Measurements from ENCODE around the gene PPFIBP1. TPM values are rescaled to one million over a fixed set of nuclear protein-coding genes. Genes with fewer than 3 reads are reported as not detected.

The PPFIBP1 gene
- total and polyA plus RNA-seq, 2 of the 13 experiments (the other 11 are each of a cell fraction or from before 2014, with no cell fraction given): 16.2 to 21.8 TPM

DNA sequence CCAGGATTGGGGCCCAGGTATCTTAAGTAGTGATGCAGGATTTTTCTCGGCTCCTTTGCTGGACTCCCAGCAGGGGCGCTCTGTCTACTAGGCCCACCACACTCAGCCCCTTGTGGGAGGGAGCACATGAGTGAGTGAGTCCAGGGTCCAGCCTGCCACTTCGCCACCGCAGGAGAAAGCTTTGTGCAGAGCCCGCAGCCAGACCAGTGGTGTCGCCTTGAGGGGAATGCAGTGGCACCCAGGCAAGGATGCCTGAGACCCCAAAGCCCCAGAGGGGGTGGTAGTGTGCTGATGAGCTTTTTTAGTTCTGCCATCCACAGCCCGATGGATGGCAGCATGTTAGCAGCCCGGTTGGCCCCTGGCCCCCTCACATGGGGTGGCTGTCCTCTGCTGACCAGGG is 181.3 kb downstream of the PPFIBP1 start (continued):
- TF ChIP-seq, protein P1, sequence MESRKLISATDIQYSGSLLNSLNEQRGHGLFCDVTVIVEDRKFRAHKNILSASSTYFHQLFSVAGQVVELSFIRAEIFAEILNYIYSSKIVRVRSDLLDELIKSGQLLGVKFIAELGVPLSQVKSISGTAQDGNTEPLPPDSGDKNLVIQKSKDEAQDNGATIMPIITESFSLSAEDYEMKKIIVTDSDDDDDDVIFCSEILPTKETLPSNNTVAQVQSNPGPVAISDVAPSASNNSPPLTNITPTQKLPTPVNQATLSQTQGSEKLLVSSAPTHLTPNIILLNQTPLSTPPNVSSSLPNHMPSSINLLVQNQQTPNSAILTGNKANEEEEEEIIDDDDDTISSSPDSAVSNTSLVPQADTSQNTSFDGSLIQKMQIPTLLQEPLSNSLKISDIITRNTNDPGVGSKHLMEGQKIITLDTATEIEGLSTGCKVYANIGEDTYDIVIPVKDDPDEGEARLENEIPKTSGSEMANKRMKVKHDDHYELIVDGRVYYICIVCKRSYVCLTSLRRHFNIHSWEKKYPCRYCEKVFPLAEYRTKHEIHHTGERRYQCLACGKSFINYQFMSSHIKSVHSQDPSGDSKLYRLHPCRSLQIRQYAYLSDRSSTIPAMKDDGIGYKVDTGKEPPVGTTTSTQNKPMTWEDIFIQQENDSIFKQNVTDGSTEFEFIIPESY (CRISPR knock-in tag; IDR thresholded peaks at IDR 0.05): peak; percentile 28; the same call in 1 of the 2 replicates
- no peak for TF ChIP-seq TCF7L2 (IDR thresholded peaks at IDR 0.05; ENCODE audit: low read depth, low read length)
- TF ChIP-seq ZNF484 (CRISPR knock-in tag; IDR thresholded peaks at IDR 0.05; ENCODE audit: borderline replicate concordance, low read depth): no peak
- TF ChIP-seq ZNF841 (CRISPR knock-in tag; IDR thresholded peaks at IDR 0.05; ENCODE audit: borderline replicate concordance): no peak
- TF ChIP-seq ZNF33A (CRISPR knock-in tag; IDR thresholded peaks at IDR 0.05; ENCODE audit: borderline replicate concordance): no peak
- TF ChIP-seq KMT2A (CRISPR knock-in tag; IDR thresholded peaks at IDR 0.05): no peak
- TF ChIP-seq, protein P2, sequence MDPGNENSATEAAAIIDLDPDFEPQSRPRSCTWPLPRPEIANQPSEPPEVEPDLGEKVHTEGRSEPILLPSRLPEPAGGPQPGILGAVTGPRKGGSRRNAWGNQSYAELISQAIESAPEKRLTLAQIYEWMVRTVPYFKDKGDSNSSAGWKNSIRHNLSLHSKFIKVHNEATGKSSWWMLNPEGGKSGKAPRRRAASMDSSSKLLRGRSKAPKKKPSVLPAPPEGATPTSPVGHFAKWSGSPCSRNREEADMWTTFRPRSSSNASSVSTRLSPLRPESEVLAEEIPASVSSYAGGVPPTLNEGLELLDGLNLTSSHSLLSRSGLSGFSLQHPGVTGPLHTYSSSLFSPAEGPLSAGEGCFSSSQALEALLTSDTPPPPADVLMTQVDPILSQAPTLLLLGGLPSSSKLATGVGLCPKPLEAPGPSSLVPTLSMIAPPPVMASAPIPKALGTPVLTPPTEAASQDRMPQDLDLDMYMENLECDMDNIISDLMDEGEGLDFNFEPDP (CRISPR knock-in tag; conservative IDR thresholded peaks at IDR 0.05): no peak
- TF ChIP-seq ZNF709 (CRISPR knock-in tag; IDR thresholded peaks at IDR 0.05): no peak
- no peak for TF ChIP-seq BORCS8-MEF2B (CRISPR knock-in tag; IDR thresholded peaks at IDR 0.05)
- TF ChIP-seq, protein P3, sequence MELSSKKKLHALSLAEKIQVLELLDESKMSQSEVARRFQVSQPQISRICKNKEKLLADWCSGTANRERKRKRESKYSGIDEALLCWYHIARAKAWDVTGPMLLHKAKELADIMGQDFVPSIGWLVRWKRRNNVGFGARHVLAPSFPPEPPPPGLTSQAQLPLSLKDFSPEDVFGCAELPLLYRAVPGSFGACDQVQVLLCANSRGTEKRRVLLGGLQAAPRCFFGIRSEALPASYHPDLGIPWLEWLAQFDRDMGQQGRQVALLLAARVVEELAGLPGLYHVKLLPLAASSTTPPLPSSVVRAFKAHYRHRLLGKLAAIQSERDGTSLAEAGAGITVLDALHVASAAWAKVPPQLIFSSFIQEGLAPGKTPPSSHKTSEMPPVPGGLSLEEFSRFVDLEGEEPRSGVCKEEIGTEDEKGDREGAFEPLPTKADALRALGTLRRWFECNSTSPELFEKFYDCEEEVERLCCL (CRISPR knock-in tag; IDR thresholded peaks at IDR 0.05; ENCODE audit: borderline replicate concordance): no peak
- no peak for TF ChIP-seq NFRKB (IDR thresholded peaks at IDR 0.05)
- TF ChIP-seq, protein P4, sequence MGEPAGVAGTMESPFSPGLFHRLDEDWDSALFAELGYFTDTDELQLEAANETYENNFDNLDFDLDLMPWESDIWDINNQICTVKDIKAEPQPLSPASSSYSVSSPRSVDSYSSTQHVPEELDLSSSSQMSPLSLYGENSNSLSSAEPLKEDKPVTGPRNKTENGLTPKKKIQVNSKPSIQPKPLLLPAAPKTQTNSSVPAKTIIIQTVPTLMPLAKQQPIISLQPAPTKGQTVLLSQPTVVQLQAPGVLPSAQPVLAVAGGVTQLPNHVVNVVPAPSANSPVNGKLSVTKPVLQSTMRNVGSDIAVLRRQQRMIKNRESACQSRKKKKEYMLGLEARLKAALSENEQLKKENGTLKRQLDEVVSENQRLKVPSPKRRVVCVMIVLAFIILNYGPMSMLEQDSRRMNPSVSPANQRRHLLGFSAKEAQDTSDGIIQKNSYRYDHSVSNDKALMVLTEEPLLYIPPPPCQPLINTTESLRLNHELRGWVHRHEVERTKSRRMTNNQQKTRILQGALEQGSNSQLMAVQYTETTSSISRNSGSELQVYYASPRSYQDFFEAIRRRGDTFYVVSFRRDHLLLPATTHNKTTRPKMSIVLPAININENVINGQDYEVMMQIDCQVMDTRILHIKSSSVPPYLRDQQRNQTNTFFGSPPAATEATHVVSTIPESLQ (CRISPR knock-in tag; conservative IDR thresholded peaks at IDR 0.05): no peak
- TF ChIP-seq, protein P5, sequence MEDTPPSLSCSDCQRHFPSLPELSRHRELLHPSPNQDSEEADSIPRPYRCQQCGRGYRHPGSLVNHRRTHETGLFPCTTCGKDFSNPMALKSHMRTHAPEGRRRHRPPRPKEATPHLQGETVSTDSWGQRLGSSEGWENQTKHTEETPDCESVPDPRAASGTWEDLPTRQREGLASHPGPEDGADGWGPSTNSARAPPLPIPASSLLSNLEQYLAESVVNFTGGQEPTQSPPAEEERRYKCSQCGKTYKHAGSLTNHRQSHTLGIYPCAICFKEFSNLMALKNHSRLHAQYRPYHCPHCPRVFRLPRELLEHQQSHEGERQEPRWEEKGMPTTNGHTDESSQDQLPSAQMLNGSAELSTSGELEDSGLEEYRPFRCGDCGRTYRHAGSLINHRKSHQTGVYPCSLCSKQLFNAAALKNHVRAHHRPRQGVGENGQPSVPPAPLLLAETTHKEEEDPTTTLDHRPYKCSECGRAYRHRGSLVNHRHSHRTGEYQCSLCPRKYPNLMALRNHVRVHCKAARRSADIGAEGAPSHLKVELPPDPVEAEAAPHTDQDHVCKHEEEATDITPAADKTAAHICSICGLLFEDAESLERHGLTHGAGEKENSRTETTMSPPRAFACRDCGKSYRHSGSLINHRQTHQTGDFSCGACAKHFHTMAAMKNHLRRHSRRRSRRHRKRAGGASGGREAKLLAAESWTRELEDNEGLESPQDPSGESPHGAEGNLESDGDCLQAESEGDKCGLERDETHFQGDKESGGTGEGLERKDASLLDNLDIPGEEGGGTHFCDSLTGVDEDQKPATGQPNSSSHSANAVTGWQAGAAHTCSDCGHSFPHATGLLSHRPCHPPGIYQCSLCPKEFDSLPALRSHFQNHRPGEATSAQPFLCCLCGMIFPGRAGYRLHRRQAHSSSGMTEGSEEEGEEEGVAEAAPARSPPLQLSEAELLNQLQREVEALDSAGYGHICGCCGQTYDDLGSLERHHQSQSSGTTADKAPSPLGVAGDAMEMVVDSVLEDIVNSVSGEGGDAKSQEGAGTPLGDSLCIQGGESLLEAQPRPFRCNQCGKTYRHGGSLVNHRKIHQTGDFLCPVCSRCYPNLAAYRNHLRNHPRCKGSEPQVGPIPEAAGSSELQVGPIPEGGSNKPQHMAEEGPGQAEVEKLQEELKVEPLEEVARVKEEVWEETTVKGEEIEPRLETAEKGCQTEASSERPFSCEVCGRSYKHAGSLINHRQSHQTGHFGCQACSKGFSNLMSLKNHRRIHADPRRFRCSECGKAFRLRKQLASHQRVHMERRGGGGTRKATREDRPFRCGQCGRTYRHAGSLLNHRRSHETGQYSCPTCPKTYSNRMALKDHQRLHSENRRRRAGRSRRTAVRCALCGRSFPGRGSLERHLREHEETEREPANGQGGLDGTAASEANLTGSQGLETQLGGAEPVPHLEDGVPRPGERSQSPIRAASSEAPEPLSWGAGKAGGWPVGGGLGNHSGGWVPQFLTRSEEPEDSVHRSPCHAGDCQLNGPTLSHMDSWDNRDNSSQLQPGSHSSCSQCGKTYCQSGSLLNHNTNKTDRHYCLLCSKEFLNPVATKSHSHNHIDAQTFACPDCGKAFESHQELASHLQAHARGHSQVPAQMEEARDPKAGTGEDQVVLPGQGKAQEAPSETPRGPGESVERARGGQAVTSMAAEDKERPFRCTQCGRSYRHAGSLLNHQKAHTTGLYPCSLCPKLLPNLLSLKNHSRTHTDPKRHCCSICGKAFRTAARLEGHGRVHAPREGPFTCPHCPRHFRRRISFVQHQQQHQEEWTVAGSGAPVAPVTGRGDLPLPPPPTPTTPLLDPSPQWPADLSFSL (CRISPR knock-in tag; IDR thresholded peaks at IDR 0.05): no peak
- TF ChIP-seq, protein P6, sequence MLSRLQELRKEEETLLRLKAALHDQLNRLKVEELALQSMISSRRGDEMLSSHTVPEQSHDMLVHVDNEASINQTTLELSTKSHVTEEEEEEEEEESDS (CRISPR knock-in tag; IDR thresholded peaks at IDR 0.05; ENCODE audit: borderline replicate concordance): no peak
- peak; percentile 71 for TF ChIP-seq POLR2G (IDR thresholded peaks at IDR 0.05; ENCODE audit: low read depth, low read length)
- no peak; the same call in 1 of the 2 replicates for TF ChIP-seq BHLHE40 (IDR thresholded peaks at IDR 0.05; ENCODE audit: low read length)
- no peak for TF ChIP-seq CENPX (CRISPR knock-in tag; IDR thresholded peaks at IDR 0.05)
